CD4-positive, alpha-beta T cell treated with Interferon alpha-2 for 1 hour (primary cell): ENCODE results near the gene KCNB1.

Experiments used
- DNase-seq, 2 donors: peaks; one replicate each; pipeline ENCODE4 v3.0.0-alpha.2; 2020 to 2022

Gene KCNB1

DNA sequence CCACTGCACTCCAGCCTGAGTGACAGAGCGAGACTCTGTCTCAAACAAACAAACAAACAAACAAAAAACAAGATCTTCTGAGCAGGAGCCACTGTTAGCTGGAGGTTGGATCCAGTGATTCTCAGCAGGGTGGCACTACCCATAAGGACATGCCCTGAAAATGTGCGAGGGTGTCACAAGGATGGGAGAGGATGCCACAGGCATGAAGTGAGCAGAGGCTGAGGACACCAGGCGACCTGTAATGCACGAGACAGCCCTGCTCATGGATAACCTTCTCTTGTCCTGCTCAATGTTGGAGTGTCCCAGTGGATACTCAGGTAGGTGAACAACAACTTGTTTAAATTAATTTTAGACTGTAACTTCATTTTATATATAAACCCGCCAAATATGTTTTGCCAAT, 76.8 kb downstream of the KCNB1 start:
- no peak for DNase-seq

DNA sequence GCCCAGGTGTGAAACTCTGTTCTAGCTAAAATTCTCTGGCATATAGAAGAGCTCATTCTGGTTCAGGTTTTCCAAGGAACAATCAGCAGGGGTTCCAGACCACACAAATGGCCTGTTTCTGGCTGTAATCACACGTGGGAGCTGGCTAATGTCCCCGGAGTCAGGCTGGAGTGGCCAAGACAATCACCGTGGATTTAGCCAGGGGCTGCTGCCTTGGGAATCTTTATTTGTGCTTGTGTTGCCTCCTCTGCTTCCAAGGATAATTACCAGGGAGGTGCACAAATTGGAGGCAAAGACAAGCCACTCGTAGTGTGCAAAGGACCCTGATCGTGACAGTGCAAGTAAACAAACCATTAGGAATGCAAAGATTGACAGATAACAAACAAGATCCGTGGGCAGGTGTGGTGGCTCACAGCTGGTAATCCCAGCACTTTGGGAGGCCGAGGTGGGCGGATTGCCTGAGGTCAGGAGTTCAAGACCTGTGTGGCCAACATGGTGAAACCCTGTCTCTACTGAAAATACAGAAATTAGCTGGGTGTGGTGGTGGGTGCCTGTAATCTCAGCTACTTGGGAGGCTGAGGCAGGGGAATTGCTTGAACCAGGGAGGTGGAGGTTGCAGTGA, 77.3 kb downstream of the KCNB1 start:
- no peak for DNase-seq

DNA sequence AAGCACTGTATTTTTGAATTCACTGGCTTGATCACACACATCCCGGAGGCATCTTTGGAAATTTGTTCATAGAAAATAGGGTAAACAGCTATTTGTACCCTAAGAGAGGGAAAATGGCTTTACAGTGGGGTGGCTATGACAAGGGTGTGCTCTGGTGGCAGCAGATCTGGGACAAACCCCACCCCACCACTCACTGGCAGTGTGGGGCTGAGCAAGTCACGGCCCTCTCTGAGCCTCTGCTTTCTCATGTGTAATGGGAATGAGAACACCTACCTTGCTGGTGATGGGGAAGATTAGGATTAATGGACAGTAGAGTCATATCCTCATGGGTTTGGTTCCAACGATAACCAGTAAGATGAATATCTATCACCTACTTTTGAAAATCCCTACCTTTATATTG, 78.0 kb downstream of the KCNB1 start:
- DNase-seq = no peak

DNA sequence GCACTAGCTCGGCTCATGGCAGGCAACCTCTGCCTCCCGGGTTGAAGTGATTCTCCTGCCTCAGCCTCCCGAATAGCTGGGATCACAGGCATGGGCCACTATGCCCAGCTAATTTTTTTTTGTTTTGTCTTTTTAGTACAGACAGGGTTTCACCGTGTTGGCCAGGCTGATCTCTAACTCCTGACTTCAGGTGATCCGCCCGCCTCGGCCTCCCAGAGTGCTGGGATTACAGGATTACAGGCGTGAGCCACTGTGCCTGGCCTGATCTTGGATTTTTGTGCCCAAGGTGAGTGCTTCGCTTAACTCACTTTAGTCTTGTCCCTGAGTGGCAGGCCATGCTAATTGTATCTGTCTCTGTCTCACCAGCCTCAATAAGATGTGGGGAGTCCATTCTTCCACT, 78.6 kb downstream of the KCNB1 start:
- DNase-seq = no peak

DNA sequence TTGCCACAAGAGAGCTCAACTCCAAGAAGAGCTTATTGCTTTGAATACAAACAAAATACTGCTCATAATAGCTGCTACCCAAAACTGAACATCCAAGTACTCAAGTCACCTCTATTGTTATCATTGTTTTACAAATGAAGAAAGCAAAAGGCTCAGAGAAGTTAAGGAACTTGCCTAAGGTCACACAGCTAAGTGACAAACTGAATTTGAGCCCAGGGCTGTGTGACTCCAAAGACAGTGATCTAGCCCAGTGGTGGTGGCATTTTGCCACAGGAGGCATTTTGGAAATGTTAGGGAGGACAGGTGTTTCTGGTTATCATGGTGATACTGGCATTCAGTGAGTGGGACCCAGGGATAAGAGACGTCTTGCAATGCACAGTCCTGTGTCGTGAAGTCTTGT, 79.5 kb downstream of the KCNB1 start:
- DNase-seq = no peak

DNA sequence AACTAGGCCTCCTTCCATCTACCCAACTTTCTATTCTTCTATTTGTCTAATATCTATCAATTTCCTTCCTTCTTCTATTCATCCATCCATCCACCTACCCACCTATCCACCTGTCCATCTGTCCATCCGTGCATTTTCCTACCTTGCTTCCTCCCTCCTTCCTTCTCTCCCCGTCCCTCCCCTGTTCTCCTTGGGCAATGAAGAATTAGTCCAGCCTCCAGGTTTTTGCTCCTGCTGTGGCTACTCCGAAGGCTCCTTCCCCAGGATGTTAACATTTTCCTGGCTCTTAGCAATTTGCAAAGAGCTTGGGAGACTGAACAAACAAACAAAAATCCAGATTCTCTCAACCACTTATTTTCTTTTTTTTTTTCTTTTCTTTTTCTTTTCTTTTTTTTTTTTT, 81.6 kb downstream of the KCNB1 start:
- no peak for DNase-seq

DNA sequence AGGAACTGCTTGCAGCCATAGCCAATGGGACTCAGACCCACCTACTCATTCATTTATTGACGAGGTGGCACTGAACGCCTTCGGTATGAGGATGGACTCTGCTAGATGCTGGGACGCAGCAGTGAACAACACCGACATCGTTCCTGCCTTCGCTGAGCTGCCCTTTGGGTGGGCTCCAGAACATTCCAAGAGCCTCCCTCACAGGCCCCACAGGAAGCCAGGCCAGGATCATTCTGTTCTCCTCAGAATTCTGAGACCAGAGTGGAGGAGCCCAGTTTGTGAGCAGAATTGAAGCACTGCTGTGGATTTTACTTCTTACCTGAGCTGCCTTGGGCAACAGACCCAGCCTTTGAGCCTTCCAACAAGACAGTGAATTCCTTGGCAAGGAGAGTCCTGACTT, 82.1 kb downstream of the KCNB1 start:
- no peak for DNase-seq

DNA sequence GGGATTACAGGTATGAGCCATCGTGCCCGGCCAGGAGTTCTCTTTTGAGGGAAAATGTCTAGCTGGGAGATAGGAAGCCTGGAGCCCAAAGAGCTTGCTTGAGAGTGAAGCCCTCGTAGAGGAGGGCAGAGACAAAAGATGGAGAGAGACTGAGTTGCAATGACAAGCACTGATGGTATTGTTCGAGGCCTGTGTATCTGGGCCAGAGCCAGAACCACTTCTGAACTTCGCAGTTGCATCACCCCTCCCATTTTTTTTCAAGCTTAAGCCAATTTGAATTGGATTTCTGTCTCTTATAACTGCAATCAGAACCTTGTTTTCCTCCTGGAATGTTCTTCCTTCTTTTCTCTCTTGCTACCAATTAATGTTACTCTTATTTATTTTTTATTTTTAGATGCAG, 83.1 kb downstream of the KCNB1 start:
- DNase-seq = no peak

DNA sequence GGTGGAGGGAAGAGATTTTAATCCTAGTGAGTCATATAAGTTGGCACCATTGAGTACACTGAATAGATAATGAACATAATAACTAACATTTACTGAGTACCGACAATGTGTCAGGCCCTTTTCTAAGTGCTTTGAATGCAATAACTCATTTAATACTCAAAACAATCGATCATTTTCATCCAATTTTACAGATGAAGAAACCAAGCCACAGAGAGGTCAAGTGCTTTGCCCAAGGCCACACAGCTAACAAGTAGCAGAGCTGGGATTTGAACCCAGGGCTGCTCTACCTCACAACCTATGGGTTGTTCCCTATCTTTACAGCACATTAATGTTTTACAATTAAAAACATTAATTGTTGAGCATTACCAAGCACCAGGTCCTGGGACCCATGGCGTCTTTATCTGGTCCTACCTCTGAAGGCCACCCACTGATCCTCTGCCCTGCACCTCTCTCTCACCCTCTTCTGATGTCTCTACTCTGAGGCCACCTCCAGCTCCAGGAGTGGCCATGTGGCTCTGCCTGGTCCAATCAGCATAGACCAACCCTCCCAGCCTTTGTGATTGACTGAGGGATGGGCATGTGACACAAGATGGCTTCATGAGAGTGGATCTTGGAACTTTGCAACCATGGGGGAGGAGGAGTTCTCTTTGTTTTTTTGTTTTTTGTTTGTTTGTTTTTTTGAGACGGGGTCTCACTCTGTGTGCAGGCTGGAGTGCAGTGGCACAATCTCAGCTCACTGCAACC, 83.9 kb downstream of the KCNB1 start:
- DNase-seq = no peak

DNA sequence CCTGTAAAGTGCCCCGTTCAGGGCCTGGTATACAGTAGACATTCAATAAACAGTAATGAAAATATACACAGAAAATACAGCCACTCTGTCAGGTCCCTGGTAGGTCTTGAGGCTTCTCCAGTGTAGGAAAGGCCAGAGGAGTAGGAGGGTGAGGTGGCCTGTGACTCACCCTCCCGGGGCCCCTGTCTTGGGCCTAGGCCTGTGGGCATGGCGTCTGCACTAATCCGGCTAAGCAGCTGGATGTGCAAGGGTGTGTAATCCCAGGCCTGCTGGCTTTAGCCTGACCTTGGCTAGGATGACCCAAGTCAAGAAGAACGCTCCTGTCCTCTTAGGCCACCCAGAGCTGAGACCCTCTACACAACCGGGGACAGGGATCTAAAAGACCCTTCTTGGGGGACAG, 84.9 kb downstream of the KCNB1 start:
- DNase-seq = no peak

DNA sequence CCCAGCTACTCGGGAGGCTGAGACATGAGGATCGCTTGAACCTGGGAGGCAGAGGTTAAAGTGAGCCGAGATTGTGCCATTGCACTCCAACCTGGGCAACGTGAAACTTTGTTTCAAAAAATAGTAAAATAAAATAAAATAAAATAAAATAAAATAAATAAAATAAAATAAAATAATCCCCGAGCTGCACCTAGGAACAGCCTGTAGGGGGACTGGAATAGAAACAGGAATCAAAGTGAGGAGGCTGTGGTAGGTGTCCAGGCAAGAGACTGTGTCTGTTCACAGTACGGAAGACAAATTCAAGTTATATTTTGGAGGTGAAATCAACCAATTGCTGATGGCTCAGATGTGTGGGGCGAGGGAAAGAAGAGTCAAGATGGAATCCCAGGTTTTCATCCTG, 86.2 kb downstream of the KCNB1 start:
- no peak for DNase-seq

DNA sequence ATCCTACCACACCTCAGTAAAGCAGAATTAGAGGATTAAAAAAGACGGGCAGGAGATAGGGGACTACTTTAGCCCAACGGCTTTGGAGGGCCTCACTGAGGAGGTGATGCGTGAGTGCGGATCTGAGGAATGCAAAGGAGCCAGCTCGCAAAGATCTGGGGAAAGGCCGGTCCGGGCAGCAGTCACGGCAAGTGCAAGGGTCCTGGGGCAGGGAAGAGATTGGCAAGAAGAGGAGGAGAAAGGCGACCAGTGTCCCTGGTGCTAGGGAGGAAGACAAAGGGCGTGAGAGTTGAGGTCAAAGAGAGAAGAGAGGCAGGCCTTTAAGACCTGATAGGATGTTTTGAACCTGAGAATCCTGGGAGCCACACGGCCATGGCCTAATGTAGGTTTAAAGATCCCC, 86.8 kb downstream of the KCNB1 start:
- DNase-seq = no peak

DNA sequence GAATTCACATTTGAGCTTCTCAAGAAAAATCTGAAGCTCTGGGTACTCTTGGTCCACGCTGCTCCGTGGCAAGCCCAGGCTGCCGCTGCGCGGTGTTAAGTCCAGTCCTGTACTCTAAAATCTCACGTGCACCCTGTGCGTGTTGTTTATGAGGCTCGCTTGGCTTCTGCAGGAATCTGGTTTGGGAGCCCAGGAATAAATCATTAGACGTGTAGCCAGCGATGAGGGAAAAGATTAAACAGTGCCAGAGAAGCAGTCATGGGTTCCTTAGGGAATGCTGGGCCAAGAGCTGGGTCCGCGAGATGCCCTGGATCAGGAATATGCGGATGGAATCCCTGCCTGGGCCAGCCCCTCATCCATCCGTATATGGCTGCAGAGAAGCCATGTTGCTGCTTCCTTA, 87.3 kb downstream of the KCNB1 start:
- no peak for DNase-seq

DNA sequence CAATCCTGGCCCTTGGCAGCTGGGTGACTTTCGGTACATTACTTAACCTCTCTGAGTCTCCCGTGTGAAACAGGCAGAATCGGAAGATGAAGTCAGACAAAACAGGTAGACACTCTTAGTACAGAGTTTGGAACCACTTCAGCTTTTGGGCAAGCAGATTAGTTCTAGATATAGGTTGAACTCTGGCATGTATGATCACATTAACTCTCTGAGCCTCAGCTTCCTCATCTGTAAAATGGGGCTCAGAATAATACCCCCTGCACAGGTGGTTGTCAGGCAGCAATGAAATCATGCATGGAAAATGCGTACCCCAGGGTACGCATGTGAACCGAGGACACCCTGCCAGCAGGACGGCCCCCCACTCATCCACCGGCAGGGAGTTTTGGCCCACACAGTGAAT, 87.7 kb downstream of the KCNB1 start:
- no peak for DNase-seq

DNA sequence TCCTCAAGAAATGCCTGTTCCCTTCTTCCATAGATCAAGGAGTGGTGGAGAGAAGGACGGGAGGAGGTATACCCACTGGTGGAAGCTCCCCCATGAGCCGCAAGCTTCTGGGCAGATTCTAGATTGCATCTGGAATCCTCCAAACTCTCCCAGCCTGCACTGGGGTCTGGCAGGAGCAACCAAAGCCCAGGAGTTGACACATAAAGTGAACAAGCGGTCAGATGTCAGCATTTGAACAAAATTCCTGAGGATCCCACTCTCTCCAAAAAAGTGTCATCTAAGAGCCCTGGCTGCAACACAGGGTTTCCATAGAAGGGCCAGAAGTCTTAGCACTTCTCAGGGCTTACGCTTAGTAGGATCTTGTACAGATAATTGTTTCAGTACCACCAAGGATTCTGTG, 88.2 kb downstream of the KCNB1 start:
- DNase-seq = no peak

DNA sequence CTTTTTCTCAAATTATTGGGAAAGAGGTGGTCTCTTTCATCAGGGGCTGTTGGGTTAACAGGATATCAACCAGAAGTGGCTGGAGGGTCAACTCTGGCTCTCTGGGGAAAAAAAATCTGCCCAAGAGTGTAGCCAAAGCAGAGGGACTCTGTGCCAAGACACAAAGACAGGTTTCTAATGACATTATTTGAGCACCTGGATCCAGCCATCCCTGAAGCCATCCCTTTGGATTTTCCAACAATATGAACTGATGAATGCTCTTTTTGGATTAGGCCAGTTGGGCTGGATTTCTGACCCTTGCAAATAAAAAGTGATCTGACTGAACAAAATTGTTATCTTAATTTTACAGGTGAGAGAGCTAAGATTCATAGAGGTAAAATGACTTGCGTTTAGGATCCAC, 88.7 kb downstream of the KCNB1 start:
- DNase-seq = no peak

DNA sequence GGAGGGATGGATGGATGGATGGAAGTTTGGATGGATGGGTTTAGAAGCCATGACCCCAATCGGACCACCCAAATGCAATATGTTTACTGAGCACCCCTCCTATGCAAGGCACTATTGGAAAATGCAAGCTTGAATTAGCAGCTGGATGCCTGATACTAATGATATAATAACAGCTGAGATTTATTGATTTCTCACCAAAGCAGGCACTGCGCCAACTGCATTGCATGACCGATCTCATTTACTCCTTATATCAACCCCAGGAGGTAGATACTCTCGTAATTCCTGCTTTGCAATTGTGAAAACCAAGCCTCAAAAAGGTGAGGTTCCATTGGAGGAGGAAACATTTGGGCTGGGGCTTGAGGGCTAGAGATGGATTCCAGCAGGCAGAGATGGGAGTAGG, 89.7 kb downstream of the KCNB1 start:
- DNase-seq = no peak

DNA sequence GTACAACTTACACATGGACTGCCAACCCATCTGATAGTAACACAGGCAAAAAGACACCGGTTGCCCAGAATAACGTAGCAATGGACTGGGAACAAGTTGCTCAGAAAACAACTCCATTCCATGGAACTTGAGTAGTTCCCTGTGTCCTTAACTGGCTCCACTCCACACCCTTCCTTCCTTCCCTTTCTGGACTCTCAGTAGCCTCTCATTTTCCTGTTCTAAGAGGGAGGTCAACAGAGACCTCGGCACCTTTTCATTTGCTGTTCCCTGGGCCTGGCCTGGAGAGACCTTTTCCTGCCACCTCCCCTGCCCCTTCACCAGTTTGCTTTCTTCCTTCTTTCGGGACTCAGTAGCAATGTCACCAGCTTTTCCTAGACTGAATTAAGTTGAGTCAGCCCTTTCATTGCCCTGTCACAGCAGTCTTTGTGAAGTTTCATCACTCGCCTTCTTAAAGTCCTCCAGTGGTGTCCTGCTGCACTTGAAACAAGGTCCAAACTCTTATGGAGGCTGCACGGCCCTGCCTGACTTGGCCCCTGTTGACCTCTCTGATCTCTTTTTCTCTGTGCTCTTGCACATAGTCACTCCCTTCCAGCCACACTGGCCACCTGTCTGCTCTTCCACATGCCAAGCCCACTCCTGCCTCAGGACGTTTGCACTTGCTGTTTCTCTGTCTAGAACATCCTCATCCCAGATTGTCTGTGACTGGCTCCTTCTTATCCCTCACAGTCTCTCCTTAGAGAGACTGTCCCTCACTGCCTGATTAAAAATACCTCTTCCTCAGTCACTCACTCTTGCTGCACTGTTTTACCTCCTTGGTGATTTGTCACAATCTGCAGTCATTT, 90.8 kb downstream of the KCNB1 start:
- DNase-seq = no peak

DNA sequence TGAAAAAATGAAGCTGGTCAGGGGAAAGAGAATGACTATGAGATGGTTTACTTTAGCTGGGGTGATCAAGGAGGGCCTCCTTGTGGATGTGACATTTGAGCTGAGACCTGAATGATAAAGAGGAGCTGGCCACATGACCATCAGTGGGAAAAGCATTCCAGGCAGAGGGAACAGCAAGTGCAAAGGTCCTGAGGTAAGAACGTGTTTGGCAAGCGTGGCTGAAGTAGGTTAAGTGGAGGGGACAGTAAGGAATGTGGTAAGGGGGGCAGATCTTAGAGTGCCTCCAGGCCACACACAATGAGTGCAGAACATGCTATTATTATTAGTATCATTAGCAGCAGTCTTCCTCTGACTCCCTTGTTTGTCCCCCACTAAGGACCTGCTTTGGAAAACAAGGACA, 92.6 kb downstream of the KCNB1 start:
- no peak for DNase-seq

DNA sequence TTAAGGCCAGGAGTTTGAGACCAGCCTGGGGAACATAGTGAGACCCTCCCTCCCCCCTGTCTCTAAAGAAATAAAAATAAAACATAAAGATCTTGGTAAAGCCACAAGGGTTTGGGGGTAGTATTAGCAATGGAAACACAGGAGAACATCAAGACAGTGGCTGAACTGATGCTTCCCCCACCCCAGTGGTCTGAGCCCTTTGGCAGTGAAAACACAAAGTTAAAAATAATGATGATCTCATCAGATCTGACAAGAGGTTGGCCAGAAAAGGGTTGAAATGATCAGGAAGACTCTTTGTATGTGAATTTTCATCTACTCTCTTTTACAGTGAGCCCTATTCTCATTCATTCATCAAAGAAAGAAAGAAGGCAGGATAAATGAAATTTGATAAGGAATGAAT, 93.7 kb downstream of the KCNB1 start:
- DNase-seq = no peak

DNA sequence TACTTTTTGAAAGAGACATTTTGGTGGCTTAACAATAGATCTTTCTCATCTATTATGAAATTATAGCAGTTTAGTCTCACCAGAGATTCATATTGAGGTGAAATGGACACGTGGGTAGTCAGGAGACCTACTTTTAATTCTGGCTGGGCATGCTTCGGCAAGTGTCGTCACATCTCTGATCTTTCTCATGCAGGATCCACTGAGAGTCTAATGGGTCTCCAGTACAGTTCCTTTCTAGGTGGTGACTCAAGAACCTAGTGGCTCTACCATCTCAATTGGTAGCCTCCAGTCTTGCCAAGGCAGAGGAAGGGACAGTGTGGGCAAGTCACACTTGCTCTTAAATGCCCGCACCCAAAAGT, 94.9 kb downstream of the KCNB1 start:
- DNase-seq = no peak

DNA sequence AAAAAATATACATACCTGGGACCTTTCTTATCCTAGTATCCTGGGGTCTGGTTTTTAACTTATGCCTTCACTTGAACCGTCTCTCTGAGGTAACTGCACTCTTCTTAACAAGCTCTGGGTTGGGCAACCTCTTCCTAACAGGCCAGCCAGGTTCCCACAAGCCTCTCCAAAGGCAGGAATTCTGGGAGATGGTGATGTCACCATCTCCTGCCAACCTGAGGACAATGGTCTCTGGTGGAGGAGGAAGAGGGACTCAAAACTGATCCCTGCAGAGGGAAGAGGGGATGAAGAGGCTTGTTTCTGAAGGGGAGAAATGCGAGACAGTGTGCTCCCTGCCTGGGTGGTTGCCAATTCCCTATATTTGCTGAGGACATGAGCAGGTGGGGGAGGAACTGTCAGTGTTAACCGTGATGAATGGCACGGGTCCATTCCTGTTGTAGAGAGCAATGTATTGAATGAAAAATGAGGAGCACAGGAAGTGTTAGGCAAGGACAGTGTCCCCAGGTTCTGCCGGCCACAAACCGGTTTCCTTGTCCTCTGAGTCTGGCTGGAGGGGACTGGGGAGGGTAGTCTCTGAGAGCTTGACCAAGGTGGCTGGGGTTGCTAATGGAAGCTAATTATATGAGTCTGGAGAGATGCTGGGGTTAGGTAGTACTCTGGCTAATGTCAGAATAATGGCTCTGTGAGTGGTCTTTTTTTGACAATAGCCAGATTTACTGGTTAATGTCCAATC, 95.5 kb downstream of the KCNB1 start:
- DNase-seq = no peak

DNA sequence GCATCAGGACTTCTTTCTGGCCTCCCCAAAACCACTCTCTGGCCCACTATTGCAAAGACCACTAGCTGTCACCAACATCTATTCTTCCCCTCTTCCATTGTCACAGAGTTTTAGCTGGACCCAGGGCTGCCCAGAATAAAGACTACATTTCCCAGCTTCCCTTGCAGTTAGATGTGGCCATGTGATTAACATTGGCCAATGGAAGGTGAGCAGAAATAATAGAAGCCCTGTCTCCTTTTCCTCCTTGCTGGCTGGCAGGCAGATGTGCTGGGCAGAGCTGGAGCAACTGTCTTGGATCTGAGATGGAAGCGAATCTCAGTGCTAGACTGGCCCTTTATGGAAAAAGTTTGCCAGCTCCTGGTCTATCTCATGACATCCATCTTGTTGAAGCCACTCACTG, 97.0 kb downstream of the KCNB1 start:
- DNase-seq = peak in 1 of 2 donors; percentile 11
